Stimulated activated CD4-positive, alpha-beta T cell treated with anti-CD3 and anti-CD28 coated beads, TNF-alpha, amount 100 ng/mL, for 4 hours (primary cell): ENCODE results near the gene KCNH8.
"Not testable (repeated sequence)": the region's sequence is repeated elsewhere in the genome, so short reads cannot be mapped to it uniquely, and the experiment has no call there.

Experiments
- DNase-seq, 3 experiments: peaks; one replicate each; pipeline ENCODE4 v3.0.0-alpha.2; 2020; ENCODE audit warnings: low read depth in 3 of 3

The KCNH8 gene

DNA sequence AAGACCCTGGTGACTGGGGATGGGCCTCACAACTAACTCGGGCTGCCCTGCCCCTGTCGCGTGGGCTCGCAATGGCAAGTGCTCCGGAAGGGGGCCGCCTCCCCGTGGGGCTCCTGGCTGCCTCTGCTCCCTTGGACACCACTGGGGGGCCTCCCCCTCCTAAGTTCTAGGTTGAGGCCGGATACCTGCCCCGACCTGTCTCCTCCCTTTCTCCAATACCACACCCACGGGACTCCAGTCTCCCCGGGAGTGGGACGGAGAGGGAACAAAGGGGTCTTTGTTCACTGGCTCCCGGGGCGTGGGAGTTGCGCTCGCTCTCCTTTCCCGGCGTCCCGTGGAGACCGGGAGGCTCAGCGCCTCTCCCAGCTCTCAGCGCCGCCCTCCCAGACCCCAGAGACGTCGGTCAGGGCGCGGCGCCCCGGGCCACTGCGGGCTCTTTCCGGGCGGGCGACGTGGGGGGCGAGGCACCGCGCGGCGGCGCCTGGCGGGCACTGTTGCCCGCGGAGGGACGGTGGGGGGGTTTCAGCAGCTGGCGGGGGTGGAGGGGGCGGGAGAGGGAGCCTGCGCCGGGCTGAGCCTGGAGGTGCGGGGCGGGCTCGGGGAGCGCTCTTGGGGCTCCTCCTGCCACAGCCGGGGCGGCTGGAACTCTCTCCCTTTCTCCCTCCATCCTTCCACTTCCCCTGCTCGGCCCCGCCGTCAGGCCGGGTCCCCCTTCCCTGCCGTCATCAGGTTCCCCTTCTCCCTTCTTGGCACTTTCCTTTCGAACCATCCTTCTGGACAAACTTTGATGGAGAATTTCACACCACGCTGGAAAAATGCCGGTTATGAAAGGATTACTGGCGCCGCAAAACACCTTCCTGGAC lies at the start of gene KCNH8:
Gene KCNH8 (plus strand): TSS at position 606 of the 863 bp plus-strand sequence. CDS start 210 bp downstream, at position 816.
- DNase-seq = no peak

GRCh38 chr3:19102654-19103290 lies 45.5 kb upstream of the KCNH8 start:
- DNase-seq = not testable (repeated sequence)

DNA sequence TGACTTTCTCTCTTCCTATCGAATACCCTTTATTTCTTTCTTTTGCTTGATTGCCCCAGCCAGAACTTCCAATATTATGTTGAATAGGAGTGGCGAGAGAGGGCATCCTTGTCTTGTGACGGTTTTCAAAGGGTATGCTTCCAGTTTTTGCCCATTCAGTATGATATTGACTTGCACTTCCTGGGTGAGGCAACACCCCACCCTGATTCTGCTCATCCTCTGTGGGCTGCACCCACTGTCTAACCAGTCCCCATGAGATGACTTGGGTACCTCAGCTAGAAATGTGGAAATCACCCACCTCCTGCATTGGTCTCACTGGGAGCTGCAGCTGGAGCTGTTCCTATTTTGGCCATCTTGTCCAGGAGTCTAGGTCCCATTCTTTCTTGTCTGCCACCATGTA lies 44.8 kb upstream of the KCNH8 start:
- no peak for DNase-seq

- no peak for DNase-seq
Measured at GRCh38 chr3:19104459-19104858, 43.9 kb upstream of the KCNH8 start.

- DNase-seq = no peak
Measured at GRCh38 chr3:19105826-19106225, 42.5 kb upstream of the KCNH8 start.

DNA sequence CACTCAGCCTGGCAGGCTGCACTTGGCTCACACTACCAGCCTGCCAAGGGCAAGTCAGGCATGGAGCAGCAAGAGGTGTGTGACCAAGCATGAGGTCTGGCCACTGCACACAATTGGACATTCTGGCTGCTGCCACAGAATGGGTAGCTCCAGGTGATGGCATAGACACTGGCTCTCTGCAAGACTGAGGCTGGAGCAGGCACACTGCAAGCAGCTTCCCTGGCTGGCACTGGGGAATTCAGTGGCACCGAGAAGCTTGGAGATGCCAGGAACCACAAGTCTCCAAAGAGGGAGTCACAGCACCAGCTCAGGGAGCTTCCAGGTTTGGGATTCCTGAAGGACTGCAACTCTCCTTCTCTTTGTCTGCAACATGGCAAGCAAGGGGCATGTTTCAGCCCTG lies 42.0 kb upstream of the KCNH8 start:
- no peak for DNase-seq

GRCh38 chr3:19107719-19108118 lies 40.6 kb upstream of the KCNH8 start:
- DNase-seq = no peak

- DNase-seq = no peak
Measured at GRCh38 chr3:19110335-19110895, 37.9 kb upstream of the KCNH8 start.

DNA sequence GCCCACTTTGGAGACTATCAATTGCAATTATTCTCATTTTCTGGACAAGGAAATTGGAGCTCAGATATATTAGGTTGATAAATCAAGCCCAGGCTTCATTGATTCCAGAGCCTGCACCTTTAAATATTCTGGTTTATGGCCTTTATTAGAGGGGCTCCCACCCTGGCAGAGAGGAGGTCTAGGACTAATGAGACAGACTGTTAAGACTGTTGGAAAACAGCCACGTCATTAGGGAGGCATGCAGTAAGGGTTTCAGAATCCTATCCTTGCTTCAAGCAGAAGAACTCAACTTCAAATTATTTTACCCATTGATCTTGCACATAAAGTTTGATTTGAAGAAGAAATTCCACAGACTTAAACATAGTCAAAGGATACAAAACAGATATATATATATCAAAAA lies 33.8 kb upstream of the KCNH8 start:
- no peak for DNase-seq

DNA sequence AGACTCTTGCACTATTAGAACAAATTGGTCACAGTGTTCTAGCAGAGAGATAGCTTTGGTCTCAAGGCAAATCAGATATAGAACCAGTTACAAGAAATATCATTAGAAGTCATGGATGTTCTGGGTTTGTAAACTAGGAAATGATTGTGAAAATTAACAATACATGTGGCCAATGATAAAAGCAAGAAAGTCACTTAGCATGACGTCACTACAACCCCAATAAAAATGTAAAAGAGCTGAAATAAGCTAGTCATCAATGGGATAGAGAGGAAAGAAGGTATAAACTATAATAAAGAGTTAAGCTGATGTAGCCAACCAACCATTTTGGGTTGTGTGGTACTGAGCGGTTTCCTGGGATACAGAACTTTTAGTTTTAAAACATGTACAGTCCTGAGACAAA lies 32.1 kb upstream of the KCNH8 start:
- DNase-seq = no peak

- no peak for DNase-seq
Measured at GRCh38 chr3:19124752-19125151, 23.6 kb upstream of the KCNH8 start.

- no peak for DNase-seq
Measured at GRCh38 chr3:19139863-19140262, 8.4 kb upstream of the KCNH8 start.

DNA sequence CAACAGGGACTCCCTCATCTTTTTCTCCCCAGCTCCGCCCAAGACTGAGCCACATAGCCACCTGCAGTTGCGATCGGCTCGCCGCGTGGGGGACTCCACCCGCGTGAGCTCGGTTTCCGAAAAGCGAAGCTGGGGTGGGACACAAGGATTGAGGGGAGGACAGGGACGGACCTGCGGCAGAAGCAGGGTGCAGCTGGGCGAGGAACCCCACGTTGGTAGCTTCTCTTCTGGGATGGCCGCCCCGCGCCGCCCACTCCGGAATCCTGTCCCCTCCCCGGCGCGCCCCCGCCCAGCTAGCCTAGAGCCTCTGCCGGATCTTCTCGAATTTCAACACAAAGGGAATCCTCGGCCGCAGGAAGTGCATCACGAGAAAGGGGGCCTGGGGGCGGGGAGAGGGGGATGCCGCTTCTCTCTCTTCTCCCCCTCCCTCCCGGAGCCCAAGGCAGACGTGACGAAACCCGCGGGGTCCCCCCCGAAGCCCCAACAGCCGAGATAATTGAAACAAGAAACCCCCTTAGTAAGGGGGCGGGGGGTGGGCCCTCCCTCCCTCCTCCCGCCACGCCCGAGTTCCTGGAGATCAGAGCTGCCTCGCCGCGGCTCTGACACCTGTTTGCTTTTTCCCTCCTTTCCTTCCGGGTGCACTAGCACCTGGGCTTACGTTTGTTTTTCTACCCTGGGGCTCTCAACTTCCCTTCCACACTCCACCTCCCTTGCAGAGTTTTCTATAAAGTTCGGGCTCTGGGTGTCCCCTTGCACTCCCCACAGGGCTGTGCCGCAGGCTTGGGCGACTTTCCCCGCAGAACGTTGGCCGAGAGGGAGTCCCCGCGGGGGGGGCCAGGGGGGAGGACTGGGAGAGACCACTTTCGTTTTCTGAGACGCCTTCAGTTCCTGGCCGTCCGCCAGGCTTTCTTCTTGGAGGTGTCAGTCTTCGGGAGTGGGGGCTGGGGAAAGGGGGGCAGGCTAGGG lies 1.3 kb upstream of the KCNH8 start:
- peak; percentile 20 to 45 (median 43) for DNase-seq

- no peak for DNase-seq
Measured at GRCh38 chr3:19148768-19149091, 420 bp downstream of the KCNH8 start.

DNA sequence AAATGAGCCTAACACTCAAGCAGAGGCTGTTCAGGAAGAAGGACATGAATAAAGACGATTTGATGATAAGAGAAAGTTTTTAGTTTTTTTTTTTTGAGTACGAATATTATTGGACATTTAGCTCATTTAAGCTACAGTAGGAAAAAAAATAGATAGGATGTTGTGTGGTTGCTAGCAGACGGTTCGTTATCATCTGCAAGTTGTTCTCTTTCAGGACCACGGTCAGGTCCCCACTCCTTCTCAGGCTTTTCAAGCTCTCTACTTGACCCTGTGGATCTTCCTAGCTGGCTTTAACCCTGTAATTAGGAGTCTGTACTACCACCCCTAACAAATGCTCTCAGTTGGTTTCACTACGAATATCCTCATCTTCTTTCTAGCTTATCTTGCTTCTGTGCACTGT lies 1.1 kb downstream of the KCNH8 start:
- no peak for DNase-seq

DNA sequence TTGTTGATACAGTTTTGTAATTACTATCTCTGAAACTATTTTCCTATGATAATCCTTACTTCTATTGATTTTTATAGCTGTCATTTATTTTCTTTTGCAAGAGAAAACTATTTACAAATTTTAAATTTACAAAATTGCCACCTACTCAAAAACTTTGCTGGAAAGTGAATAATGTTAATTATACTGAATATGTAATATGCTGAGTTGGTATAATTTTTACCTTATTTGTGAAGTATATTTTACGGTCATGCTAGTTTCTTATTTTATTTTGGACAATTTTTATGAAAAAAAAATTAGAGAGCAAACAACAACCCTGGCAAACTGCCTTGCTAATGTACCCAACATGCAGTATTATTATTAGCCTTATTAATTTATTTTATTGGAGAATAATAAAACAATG lies 2.9 kb downstream of the KCNH8 start:
- no peak for DNase-seq

GRCh38 chr3:19154693-19155250 lies 6.5 kb downstream of the KCNH8 start:
- DNase-seq = no peak

GRCh38 chr3:19155375-19155774 lies 7.1 kb downstream of the KCNH8 start:
- no peak for DNase-seq

DNA sequence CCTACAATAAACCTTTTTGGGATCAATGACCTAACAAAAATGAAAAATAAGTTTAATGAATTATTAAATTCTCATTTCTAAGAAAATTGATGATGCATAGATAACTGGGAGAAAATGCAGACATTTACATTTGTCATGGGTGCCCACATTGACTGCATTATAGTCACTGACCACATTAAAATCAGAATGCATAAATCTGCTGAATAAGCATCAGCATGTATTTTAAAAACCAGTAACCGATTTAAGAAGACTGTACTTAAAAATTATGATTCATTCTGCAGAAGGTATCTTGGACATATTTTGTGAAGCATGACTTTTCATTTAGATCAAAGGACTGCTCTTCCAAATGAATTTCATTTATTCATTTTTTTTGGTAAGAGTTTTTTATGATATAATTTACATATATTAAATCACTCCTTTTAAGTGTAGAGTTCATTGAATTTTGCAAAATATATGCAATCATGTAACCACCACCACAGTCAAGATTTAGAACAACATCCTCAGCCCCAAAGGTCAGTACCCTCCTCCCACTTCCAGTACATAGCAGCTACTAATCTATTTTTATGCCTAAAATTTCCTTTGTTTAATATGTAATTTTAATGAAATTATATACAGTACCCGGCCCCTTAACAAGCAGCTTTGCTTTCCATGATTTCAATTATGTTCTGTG lies 11.8 kb downstream of the KCNH8 start:
- DNase-seq = no peak

DNA sequence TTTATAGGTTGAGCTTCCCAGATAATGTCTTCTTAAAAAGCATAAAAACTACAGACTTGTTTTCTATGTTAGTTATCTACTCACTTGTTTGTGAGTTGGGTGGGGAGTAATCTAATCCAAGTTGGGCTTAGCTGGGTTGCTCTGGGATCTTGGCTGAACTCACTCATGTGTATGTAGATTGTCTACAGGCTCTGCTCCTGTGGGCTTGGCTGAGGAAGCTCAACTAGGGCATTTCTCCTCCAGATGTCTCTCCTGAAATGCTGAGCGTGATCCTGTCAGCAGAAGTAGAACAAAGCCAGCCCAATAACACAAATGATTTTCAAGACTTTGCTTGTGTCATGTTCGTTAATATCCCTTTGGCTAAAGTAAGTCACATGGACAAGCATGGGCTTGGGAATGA lies 17.3 kb downstream of the KCNH8 start:
- no peak for DNase-seq

DNA sequence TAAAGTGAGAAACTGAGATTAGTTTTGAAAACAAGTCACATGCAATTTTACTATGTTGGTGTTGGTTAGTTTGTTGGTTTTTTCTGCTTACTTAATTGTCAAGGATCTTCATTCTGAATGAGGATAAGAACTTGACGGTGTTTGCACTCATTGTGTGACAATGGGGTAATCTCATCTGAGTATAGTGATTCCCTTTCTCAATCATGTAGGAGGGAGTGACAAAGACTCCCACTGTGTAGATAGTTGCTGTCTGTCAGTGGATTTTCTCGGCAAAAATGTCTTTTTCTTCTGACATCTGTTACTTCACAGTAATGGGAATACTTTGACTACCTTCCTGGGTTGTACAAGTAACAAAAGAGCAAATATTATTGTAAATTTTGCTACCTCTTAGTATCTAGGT lies 23.5 kb downstream of the KCNH8 start:
- DNase-seq = no peak
